Retinal pigment epithelial cell (primary cell): ENCODE data around the gene KIAA0232.

Experiments used
- DNase-seq: peaks from one replicate; pipeline ENCODE4 v3.0.0-alpha.2; 2010; ENCODE audit warnings: low read depth
- H3K4me3 ChIP-seq: 2 replicates; pipeline ENCODE4 v1.5.1; 2011; ENCODE audit warnings: mild to moderate bottlenecking, low read length, control low read depth, moderate library complexity
- TF ChIP-seq, protein P1 (sequence below): conservative IDR thresholded peaks from 2 replicates; pipeline ENCODE4 v1.5.1; 2011; ENCODE audit warnings: low read depth, low read length, control low read depth, inconsistent platforms

KIAA0232 gene

DNA sequence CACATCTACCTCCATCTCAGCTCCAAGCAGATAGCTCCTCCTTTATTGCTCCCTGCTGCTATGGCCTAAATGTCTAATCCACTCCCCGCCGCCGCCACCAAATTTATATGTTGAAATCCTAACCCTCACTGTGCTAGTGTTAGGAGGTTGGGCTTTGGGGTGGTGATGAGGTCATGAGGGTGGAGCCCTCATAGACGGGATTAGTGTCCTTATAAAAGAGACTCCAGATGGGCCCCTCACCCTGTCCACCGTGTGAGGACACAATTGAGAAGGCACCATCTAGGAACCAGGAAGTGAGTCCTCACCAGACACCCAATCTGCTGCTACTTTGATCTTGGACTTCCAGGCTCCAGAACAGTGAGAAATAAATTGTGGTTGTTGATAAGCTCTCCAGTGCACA is 113.5 kb downstream of the KIAA0232 start:
- TF ChIP-seq, protein P1, sequence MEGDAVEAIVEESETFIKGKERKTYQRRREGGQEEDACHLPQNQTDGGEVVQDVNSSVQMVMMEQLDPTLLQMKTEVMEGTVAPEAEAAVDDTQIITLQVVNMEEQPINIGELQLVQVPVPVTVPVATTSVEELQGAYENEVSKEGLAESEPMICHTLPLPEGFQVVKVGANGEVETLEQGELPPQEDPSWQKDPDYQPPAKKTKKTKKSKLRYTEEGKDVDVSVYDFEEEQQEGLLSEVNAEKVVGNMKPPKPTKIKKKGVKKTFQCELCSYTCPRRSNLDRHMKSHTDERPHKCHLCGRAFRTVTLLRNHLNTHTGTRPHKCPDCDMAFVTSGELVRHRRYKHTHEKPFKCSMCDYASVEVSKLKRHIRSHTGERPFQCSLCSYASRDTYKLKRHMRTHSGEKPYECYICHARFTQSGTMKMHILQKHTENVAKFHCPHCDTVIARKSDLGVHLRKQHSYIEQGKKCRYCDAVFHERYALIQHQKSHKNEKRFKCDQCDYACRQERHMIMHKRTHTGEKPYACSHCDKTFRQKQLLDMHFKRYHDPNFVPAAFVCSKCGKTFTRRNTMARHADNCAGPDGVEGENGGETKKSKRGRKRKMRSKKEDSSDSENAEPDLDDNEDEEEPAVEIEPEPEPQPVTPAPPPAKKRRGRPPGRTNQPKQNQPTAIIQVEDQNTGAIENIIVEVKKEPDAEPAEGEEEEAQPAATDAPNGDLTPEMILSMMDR, result no peak
- H3K4me3 ChIP-seq, result no peak overlapping the region
- no peak for DNase-seq

DNA sequence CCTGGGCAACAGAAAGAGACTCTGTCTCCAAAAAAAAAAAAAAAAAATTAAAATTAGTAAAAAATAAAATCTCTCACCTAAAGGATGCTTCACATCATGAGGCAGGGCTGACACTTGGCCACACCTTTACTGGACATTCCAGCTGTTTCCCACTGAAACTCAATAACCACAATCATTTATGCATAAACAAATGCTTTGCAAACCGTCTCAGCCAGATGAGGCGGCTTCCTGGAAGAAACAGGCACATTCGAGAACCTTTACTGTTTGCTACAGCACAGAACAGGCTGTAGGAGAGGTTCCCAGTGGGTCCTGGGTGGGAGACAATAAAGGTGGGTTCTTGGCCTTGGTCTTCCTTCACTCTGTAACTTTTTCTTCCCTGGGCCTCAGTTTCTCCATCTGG is 116.2 kb downstream of the KIAA0232 start:
- TF ChIP-seq, protein P1, result no peak

DNA sequence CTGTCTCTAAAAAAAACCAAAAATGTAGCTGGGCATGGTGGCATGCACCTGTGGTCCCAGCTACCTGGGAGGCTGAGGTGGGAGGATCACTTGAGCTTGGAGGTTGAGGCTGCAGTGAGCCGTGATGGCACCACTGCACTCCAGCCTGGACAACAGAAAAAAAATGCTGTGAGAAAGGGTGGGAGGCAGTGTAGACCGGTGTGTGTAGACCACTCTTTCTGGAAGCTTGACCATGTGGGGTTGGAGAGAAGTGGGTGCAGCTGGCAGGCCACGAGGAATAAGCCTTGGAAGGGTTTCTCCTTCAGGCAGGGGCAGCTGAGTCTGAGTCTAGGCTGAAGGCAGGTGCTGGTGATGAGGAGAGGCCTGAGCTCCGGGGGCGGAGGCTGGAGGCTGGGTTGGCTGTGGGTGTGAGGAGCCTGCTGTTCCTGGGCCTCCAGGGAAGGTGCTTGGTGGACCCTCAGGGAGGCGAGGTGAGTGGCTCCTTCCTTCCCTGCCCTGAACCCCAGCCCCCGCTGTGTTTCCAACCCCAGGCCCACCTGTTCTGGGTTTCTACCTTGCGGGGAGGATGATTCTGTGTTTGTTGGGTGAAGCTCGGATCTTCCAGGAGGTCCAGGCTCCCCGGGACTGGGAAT is 117.8 kb downstream of the KIAA0232 start:
- DNase-seq, result no peak
- TF ChIP-seq, protein P1, result no peak

More for the DNA sequence above, 116.2 kb downstream of the KIAA0232 start:
- H3K4me3 ChIP-seq, result no peak overlapping the region
- DNase-seq, result no peak

DNA sequence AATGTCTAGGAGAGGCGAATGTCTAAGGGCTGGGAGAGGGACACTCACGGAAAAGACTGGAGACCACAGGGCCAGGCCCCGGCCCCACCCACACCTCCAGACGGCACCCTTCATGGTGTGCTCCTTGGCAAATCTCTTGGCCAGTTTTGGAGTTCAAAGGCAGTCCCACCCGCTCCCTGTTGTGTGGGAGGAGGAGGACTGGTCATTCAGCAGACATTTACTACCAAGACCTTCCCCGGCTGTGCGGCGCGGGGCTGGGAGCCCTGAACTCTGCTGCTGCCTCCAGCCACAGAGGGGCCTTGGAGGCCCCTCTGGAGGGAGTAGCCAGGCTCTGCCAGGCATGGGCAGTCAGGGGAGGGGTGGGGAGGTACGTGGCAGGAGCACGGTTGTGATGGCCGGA is 118.4 kb downstream of the KIAA0232 start:
- H3K4me3 ChIP-seq, result no peak overlapping the region
- DNase-seq, result no peak
- TF ChIP-seq, protein P1, result no peak

More for the DNA sequence above, 117.8 kb downstream of the KIAA0232 start:
- no peak overlapping the region for H3K4me3 ChIP-seq

DNA sequence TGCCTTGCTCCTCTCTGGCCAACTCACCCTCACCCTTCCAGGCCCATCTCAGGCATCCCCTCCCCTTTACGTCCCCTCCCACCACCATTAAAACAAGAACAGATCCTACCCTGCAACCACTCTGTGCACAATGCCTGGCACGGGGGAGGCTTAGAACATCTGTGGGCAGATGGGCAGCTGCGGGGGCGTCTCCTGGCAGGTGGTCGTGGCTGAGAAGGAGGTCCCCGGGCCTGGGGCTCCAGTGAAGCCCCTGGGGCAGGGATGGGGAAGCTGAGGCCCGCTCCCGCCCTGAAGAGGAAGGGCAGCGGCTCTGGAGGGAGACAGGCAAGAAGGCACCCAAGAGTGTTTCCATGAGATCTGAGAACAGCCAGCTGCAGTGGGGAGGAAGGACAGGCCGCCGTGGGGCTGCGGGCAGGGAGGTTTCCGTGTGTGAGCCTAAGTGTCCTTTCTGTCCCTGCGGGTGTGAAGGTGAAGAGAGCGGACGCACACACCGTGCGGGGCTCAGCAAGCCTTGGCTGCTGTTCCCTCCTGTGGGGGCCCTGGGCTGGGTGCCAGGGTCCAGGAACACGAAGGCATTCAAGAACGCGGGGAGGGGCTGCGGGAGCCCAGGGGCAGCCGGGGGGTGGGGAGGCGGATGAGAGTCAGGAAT is 119.3 kb downstream of the KIAA0232 start:
- H3K4me3 ChIP-seq, result no peak overlapping the region
- TF ChIP-seq, protein P1, result no peak
- DNase-seq, result no peak

DNA sequence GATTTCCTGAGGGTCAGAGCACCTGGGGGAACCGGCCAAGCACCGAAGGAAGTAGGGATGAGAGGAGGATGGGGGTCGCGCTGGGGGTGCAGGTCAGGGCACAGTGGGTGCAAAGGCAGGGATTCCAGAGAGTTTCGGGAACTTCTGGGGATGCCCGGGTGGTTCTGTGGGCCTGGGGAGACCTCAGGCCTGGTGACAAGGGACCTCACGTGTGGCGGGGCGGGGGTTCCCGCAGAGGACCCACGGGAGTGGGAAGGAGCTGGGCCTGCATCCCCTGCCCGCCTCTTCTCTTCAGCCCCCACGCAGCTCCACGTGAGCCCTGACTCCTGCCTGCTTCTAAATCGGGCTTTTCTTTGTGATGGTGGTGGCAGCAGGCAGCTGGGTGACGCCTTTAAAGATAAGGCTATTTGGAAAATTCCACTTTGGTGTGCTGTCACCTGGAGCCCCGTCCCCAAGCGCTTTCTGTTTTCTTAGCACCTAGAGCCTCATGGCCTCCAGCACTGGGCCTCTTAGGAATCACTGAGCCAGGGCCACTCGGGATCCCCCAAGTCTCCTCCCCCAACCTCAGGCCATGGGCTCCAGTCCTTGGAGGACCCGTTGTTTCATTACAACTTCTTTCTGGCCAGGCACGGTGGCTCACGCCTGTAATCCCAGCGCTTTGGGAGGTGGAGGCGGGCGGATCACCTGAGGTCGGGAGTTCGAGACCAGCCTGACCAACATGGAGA is 120.0 kb downstream of the KIAA0232 start:
- H3K4me3 ChIP-seq, result no peak overlapping the region
- TF ChIP-seq, protein P1, result no peak
- DNase-seq, result no peak
